IMR-90 (cell line): Measurements from ENCODE around the gene NOXO1. TPM values are rescaled to one million over a fixed set of nuclear protein-coding genes. Genes with fewer than 3 reads are reported as not detected.

Experiments
- ATAC-seq: fragments of 200-7000 bp; cut with Tn5 transposase; 2 replicates; pipeline ENCODE4 v1.9.1; 2020; ENCODE audit warnings: low read depth, mild to moderate bottlenecking, moderate library complexity
- BruUV-seq: library from RNA; stranded (reverse); fragments of 400-500 nt; replicated peaks from 2 replicates; lab custom pipeline; 2021; lab: Mats Ljungman, UMichigan
- CTCF ChIA-PET: fragments of 300-600 bp; formaldehyde crosslinking; extraction: SDS; loops from one replicate; lab custom pipeline; 2021; ENCODE audit warnings: antibody characterized with exemption; lab: Yijun Ruan, JAX
- POLR2A ChIA-PET: fragments of 300-600 bp; sonication (Branson Sonifier 250); formaldehyde crosslinking; loops from one replicate; lab custom pipeline; 2022; ENCODE audit warnings: antibody characterized with exemption; ENCODE audit not compliant: unreplicated experiment; lab: Charles Lee
- DNase-seq: peaks from one replicate; pipeline ENCODE4 v3.0.0; 2013
- H2AFZ ChIP-seq: replicated peaks from 2 replicates; pipeline ENCODE3; 2013; ENCODE audit warnings: low read length, mild to moderate bottlenecking; ENCODE audit not compliant: poor library complexity
- H2AK5ac ChIP-seq: 2 replicates; pipeline ENCODE4 v1.6.1; 2013; ENCODE audit warnings: low read depth, low read length, inconsistent platforms
- H2AK9ac ChIP-seq: replicated peaks from 2 replicates; pipeline ENCODE3; 2013; ENCODE audit warnings: mild to moderate bottlenecking, low read depth, low read length, moderate library complexity; ENCODE audit not compliant: poor library complexity
- H2BK120ac ChIP-seq: 2 replicates; pipeline ENCODE4 v1.6.1; 2013; ENCODE audit warnings: low read depth, low read length, inconsistent platforms
- H2BK15ac ChIP-seq: 3 replicates; pipeline ENCODE4 v1.6.1; 2013; ENCODE audit warnings: low read depth, low read length, inconsistent platforms
- H2BK20ac ChIP-seq: 2 replicates; pipeline ENCODE4 v1.6.1; 2013; ENCODE audit warnings: low read depth, mild to moderate bottlenecking, inconsistent platforms, low read length, moderate library complexity
- H2BK5ac ChIP-seq: 2 replicates; pipeline ENCODE4 v1.6.1; 2013; ENCODE audit warnings: mild to moderate bottlenecking, low read depth, low read length, inconsistent platforms; ENCODE audit not compliant: poor library complexity, severe bottlenecking
- H3K14ac ChIP-seq: replicated peaks from 2 replicates; pipeline ENCODE4 v1.6.1; 2013; ENCODE audit warnings: low read depth, low read length, inconsistent platforms
- H3K18ac ChIP-seq: 2 replicates; pipeline ENCODE4 v1.6.1; 2013; ENCODE audit warnings: low read depth, low read length, control low read depth
- H3K23ac ChIP-seq: 2 replicates; pipeline ENCODE4 v1.6.1; 2013; ENCODE audit warnings: low read depth, low read length, inconsistent platforms
- H3K27ac ChIP-seq: 2 replicates; pipeline ENCODE4 v1.5.1; 2013; ENCODE audit warnings: mild to moderate bottlenecking, control low read depth, low read length; ENCODE audit not compliant: insufficient read depth
- H3K27me3 ChIP-seq: 2 replicates; pipeline ENCODE4 v1.6.1; 2013; ENCODE audit warnings: low read length; ENCODE audit not compliant: control insufficient read depth, insufficient read depth
- H3K36me3 ChIP-seq: 2 replicates; pipeline ENCODE4 v1.6.1; 2013; ENCODE audit warnings: low read length, mixed read lengths; ENCODE audit not compliant: control insufficient read depth, insufficient read depth
- H3K4ac ChIP-seq: 2 replicates; pipeline ENCODE4 v1.6.1; 2013; ENCODE audit warnings: low read depth, low read length, inconsistent platforms
- H3K4me1 ChIP-seq: 2 replicates; pipeline ENCODE4 v1.6.1; 2013; ENCODE audit warnings: low read length, mixed read lengths; ENCODE audit not compliant: control insufficient read depth, insufficient read depth
- H3K4me2 ChIP-seq: 2 replicates; pipeline ENCODE4 v1.6.1; 2013; ENCODE audit warnings: low read depth, mild to moderate bottlenecking, control low read depth, low read length, moderate library complexity
- H3K4me3 ChIP-seq: 2 replicates; pipeline ENCODE4 v1.5.1; 2013; ENCODE audit warnings: low read depth, mild to moderate bottlenecking, control low read depth, low read length, moderate library complexity; ENCODE audit not compliant: insufficient read depth
- H3K56ac ChIP-seq: 2 replicates; pipeline ENCODE4 v1.6.1; 2013; ENCODE audit warnings: low read length, inconsistent platforms; ENCODE audit not compliant: insufficient read depth; ENCODE audit errors: extremely low read depth
- H3K79me1 ChIP-seq, 2 experiments: 2 replicates each; pipeline ENCODE4 v1.6.1; 2013; ENCODE audit warnings: low read length in 2 of 2, inconsistent platforms in 1 of 2, low read depth in 1 of 2
- H3K9ac ChIP-seq: 2 replicates; pipeline ENCODE4 v1.6.1; 2013; ENCODE audit warnings: low read depth, low read length, control low read depth
- H3K9me1 ChIP-seq: 2 replicates; pipeline ENCODE4 v1.6.1; 2013; ENCODE audit warnings: low read length, inconsistent platforms; ENCODE audit not compliant: insufficient read depth
- H3K9me3 ChIP-seq: 2 replicates; pipeline ENCODE4 v1.6.1; 2013; ENCODE audit warnings: low read length; ENCODE audit not compliant: control insufficient read depth, insufficient read depth
- H4K20me1 ChIP-seq: 2 replicates; pipeline ENCODE4 v1.6.1; 2013; ENCODE audit warnings: low read length, inconsistent platforms; ENCODE audit not compliant: insufficient read depth
- H4K5ac ChIP-seq: 2 replicates; pipeline ENCODE4 v1.6.1; 2013; ENCODE audit warnings: mild to moderate bottlenecking, low read depth, low read length, control low read depth
- H4K8ac ChIP-seq, 2 experiments: 2 replicates each; pipeline ENCODE4 v1.6.1; 2013; ENCODE audit warnings: low read depth in 2 of 2, low read length in 2 of 2, control low read depth in 1 of 2, inconsistent platforms in 1 of 2
- H4K91ac ChIP-seq: 2 replicates; pipeline ENCODE4 v1.6.1; 2013; ENCODE audit warnings: low read depth, low read length, inconsistent platforms; ENCODE audit not compliant: insufficient read depth
- BHLHE40 ChIP-seq: fragments of 150-350 bp; IDR thresholded peaks from 2 replicates; pipeline ENCODE4 v1.6.1; 2016; ENCODE audit warnings: mild to moderate bottlenecking, low read depth, low read length
- CEBPB ChIP-seq: IDR thresholded peaks from 2 replicates; pipeline ENCODE4 v1.6.1; 2012; ENCODE audit warnings: low read depth, low read length, improper control_type of control experiment
- CHD1 ChIP-seq: IDR thresholded peaks from 2 replicates; pipeline ENCODE4 v1.6.1; 2012; ENCODE audit warnings: low read depth, low read length, improper control_type of control experiment
- CTCF ChIP-seq: conservative IDR thresholded peaks from 2 replicates; pipeline ENCODE4 v1.5.1; 2012; ENCODE audit warnings: mild to moderate bottlenecking, low read depth, low read length, improper control_type of control experiment
- ELK1 ChIP-seq: fragments of 150-350 bp; IDR thresholded peaks from 2 replicates; pipeline ENCODE4 v1.6.1; 2016; ENCODE audit warnings: low read depth, mild to moderate bottlenecking, low read length, moderate library complexity, borderline replicate concordance
- FOS ChIP-seq: fragments of 150-350 bp; IDR thresholded peaks from 2 replicates; pipeline ENCODE4 v1.6.1; 2016; ENCODE audit warnings: low read depth, low read length
- MAFK ChIP-seq: IDR thresholded peaks from 2 replicates; pipeline ENCODE4 v1.6.1; 2012; ENCODE audit warnings: low read depth, low read length, improper control_type of control experiment
- MAZ ChIP-seq: IDR thresholded peaks from 2 replicates; pipeline ENCODE4 v1.6.1; 2012; ENCODE audit warnings: low read depth, mild to moderate bottlenecking, low read length, improper control_type of control experiment, moderate library complexity, borderline replicate concordance
- MXI1 ChIP-seq: IDR thresholded peaks from 2 replicates; pipeline ENCODE4 v1.6.1; 2012; ENCODE audit warnings: low read depth, mild to moderate bottlenecking, low read length, moderate library complexity, borderline replicate concordance
- NFE2L2 ChIP-seq: fragments of 150-350 bp; IDR thresholded peaks from 2 replicates; pipeline ENCODE4 v1.6.1; 2016; ENCODE audit warnings: low read depth, mild to moderate bottlenecking, low read length
- POLR2A ChIP-seq: IDR thresholded peaks from 2 replicates; pipeline ENCODE4 v1.6.1; 2012; ENCODE audit warnings: mild to moderate bottlenecking, low read depth, low read length
- RAD21 ChIP-seq: IDR thresholded peaks from 2 replicates; pipeline ENCODE4 v1.6.1; 2012; ENCODE audit warnings: low read length, improper control_type of control experiment
- RCOR1 ChIP-seq: IDR thresholded peaks from 2 replicates; pipeline ENCODE4 v1.6.1; 2012; ENCODE audit warnings: mild to moderate bottlenecking, low read length, improper control_type of control experiment; ENCODE audit not compliant: insufficient replicate concordance
- RFX5 ChIP-seq: IDR thresholded peaks from 2 replicates; pipeline ENCODE4 v1.8.0; 2012; ENCODE audit warnings: low read depth, mild to moderate bottlenecking, low read length, moderate library complexity
- SMC3 ChIP-seq: fragments of 150-350 bp; IDR thresholded peaks from 2 replicates; pipeline ENCODE4 v1.6.1; 2016; ENCODE audit warnings: low read depth, mild to moderate bottlenecking, antibody characterized with exemption, low read length, moderate library complexity
- USF2 ChIP-seq: fragments of 150-350 bp; IDR thresholded peaks from 2 replicates; pipeline ENCODE4 v1.6.1; 2017; ENCODE audit warnings: mild to moderate bottlenecking, antibody characterized with exemption, low read length, low read depth
- WGBS, 2 experiments: methylation state at CpG; one replicate each; pipeline versions ENCODE4 v1.1.5 to v1.1.7; 2013; ENCODE audit warnings: missing lambda C conversion rate in 2 of 2; ENCODE audit not compliant: insufficient read length in 1 of 2; ENCODE audit errors: extremely low coverage in 2 of 2; 5-methylcytosine and 5-hydroxymethylcytosine counted together
- dilution Hi-C: fragments of 300-500 bp; cut with HindIII; formaldehyde crosslinking; loops from one replicate; pipeline ENCODE4 v1.14.3; 2018; ENCODE audit warnings: low sequenced_read_pairs; ENCODE audit not compliant: unreplicated experiment
- in situ Hi-C: fragments of 300-500 bp; cut with MboI; formaldehyde crosslinking; loops from 3 replicates; pipeline ENCODE4 v1.14.3; 2019; ENCODE audit warnings: low sequenced_read_pairs, inconsistent platforms, mixed read lengths
- intact Hi-C: fragments of 100-400 bp; cut with micrococcal nuclease; formaldehyde crosslinking; loops from 2 replicates; pipeline ENCODE4 v1.10.0; 2022
- polyA plus RNA-seq, 3 experiments: library from polyadenylated mRNA; depleted of rRNA; stranded (reverse); fragments of >200 nt; gene quantifications; 2 replicates each; pipeline ENCODE4 v1.2.3, GENCODE V29; 2012; ENCODE audit warnings: low replicate concordance in 1 of 3
- total RNA-seq: library from RNA; depleted of rRNA; stranded (reverse); fragments of >200 nt; gene quantifications from 2 replicates; pipeline ENCODE4 v1.2.3, GENCODE V29; 2012

Gene NOXO1
- total and polyA plus RNA-seq, 2 of the 4 experiments (the other 2 are of a cell fraction): 0.56 TPM; not detected in 1

- Histone ChIP-seq H4K5ac (no peak overlapping the region), H2BK120ac (no peak overlapping the region), H3K18ac (no peak overlapping the region), H4K20me1 (no peaks in the 10 kb centered on the region; the same call in none of the 2 replicates), H4K8ac (no peak overlapping the region), H2BK5ac (no peak overlapping the region), H3K4me3 (peak overlapping the region; percentile 76), H2BK20ac (no peak overlapping the region), H3K27ac (no peak overlapping the region), H3K36me3 (peaks cover 25% of the 10 kb centered on the region), H2BK15ac (no peak overlapping the region), H3K27me3 (peaks cover 31% of the 10 kb centered on the region; the same call in 1 of the 2 replicates), H3K23ac (peak overlapping the region; percentile 79), H3K56ac (no peak overlapping the region), H3K4me2 (peak overlapping the region; percentile 92), H4K91ac (no peak overlapping the region; the same call in 1 of the 2 replicates), H3K79me1 (peaks cover 21 to 29% of the 10 kb centered on the region in 2 experiments), H2AK9ac (no peak overlapping the region), H3K14ac (no peak overlapping the region), H3K4me1 (peaks cover 8% of the 10 kb centered on the region), H3K9me3 (no peaks in the 10 kb centered on the region), H3K4ac (no peak overlapping the region), H2AK5ac (peak overlapping the region; percentile 34), H2AFZ (peak overlapping the region; percentile 94), H3K9ac (no peak overlapping the region), H3K9me1 (peaks cover 9% of the 10 kb centered on the region)
- CTCF ChIA-PET: interaction anchor here (0.7 kb wide), 1 partner anchor 173 kb away, joined by 5 read pairs; no protein-coding TSS in a partner anchor
- TF ChIP-seq POLR2A: no peak
- no peak for TF ChIP-seq SMC3
- TF ChIP-seq RAD21: no peak
- no peak for TF ChIP-seq CTCF
- no peak for TF ChIP-seq FOS
- TF ChIP-seq RFX5: no peak
- TF ChIP-seq MAZ: no peak
- TF ChIP-seq CHD1: no peak
- no peak for TF ChIP-seq NFE2L2
- no peak for TF ChIP-seq ELK1
- no peak for TF ChIP-seq RCOR1
- no peak for TF ChIP-seq CEBPB
- TF ChIP-seq MXI1: no peak
- TF ChIP-seq BHLHE40: no peak
- no peak for TF ChIP-seq USF2
- no peak for TF ChIP-seq MAFK
- dilution Hi-C loops (no loop called here), intact Hi-C loops (no loop called here), in situ Hi-C loops (no loop called here)
- DNase-seq (no peak), ATAC-seq (no peak)
- no TSS peak for BruUV-seq
- POLR2A ChIA-PET: no interaction called here
- 25% methylated on average over 9 of the region's 19 CpGs; no CpG with 5 or more reads in 1 of the 2 experiments for WGBS, 2 experiments
Observed at GRCh38 chr16:1982991-1983543, 1.8 kb upstream of the NOXO1 start.
